Measurements from ENCODE around the gene ALDH3B2.
"Not testable (repeated sequence)": the region's sequence is repeated elsewhere in the genome, so short reads cannot be mapped to it uniquely, and the experiment has no call there.

DNA sequence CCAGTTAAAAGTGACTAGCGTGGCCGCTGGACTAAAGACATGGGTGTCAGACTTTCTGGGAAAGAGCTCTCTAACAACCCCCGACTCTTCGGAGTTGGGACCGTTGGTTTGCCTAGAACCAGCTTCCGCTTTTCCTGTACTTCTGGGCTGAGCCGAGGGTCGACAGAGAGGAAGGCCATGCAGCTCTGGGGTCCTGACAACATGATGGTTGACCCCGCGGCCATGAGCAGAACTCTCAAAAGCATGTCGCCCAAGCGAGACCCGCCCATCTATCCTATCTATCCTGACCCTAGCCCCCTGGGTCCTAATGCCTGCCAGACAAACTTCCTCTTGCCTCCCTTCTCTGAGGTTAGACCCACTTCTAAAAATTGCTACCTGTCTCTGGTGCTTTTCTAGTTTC, 53.8 kb downstream of the ALDH3B2 start:
- not testable (repeated sequence) for TF ChIP-seq CTCF, POLR2A, POLR2AphosphoS5 (IDR thresholded peaks at IDR 0.05)

Measured in stomach (tissue), 4 donors.